Eye (tissue), 1 donor: ENCODE measurements around the gene NHSL1.

Experiments
- DNase-seq: peaks from one replicate; pipeline ENCODE4 v3.0.0-alpha.2; 2015

NHSL1 gene, protein sequence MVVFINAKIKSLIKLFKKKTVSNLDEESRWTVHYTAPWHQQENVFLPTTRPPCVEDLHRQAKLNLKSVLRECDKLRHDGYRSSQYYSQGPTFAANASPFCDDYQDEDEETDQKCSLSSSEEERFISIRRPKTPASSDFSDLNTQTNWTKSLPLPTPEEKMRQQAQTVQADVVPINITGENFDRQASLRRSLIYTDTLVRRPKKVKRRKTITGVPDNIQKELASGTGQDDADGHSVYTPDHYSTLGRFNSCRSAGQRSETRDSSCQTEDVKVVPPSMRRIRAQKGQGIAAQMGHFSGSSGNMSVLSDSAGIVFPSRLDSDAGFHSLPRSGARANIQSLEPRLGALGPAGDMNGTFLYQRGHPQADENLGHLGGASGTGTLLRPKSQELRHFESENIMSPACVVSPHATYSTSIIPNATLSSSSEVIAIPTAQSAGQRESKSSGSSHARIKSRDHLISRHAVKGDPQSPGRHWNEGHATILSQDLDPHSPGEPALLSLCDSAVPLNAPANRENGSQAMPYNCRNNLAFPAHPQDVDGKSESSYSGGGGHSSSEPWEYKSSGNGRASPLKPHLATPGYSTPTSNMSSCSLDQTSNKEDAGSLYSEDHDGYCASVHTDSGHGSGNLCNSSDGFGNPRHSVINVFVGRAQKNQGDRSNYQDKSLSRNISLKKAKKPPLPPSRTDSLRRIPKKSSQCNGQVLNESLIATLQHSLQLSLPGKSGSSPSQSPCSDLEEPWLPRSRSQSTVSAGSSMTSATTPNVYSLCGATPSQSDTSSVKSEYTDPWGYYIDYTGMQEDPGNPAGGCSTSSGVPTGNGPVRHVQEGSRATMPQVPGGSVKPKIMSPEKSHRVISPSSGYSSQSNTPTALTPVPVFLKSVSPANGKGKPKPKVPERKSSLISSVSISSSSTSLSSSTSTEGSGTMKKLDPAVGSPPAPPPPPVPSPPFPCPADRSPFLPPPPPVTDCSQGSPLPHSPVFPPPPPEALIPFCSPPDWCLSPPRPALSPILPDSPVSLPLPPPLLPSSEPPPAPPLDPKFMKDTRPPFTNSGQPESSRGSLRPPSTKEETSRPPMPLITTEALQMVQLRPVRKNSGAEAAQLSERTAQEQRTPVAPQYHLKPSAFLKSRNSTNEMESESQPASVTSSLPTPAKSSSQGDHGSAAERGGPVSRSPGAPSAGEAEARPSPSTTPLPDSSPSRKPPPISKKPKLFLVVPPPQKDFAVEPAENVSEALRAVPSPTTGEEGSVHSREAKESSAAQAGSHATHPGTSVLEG (N-terminal part only)

GRCh38 chr6:138499303-138500018 lies at the start of gene NHSL1:
NHSL1 (minus strand) TSS chr6:138499494; CDS start chr6:138499290, 204 bp downstream.
- peak; percentile 86 for DNase-seq

DNA sequence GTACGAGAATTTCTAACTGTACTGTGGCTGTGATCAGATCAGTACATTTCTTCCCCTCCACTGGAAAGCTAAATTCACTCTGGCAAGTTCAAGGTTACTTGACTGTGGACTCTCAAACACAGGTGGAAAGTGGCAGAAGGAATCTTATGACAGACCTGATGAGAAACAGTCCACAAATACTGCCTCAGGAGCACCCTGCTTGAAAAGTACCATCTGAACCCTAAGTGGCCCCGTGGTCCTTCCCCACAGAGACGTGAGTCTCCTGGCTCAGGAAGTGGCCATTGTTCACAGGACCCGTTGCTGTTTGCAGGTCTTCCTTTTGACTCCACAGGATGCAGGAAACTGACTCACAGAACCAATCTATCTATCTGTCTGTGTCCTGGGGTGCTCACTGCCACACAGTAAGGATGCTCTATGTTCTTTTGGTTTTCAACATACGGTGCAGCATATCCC lies 47.5 kb upstream of the NHSL1 start:
- no peak for DNase-seq

DNA sequence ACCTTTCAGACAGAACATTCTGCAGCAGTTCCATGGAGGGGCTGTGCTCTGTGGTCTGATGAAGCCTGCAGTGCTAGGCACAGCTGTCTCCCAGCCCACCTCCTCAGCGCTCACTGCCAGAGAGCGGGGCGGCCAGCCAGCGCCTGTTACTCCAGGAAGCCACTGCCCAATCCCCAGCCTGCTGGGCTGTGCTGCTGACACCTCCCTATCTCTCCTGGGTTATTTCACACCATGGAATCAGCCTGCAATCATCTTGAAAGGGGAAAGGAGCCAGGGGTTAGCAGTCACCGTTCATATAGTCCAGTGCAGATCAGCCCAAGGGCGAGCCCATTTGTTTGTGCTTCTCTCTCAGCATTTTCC lies 46.3 kb upstream of the NHSL1 start:
- peak; percentile 72 for DNase-seq

DNA sequence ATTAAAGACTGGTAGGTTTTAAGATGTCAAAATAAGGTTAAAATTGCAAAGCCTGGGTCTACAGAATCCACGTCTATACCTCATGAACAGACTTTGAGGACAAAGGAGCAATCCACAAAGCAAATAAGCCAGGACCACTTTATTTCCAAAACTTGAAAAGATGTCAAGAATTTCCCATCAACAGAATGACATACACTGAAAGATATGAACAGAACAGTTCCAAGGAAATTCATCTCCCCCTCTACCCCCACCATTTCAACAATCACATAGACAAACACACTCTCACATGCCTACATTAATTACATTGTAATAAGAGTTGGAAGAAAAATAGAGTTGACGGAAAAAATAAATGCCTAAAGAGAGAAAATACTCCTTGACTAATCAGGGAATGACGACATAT lies 45.2 kb upstream of the NHSL1 start:
- no peak for DNase-seq

- no peak for DNase-seq
Observed at GRCh38 chr6:138543657-138544056, 44.4 kb upstream of the NHSL1 start.

DNA sequence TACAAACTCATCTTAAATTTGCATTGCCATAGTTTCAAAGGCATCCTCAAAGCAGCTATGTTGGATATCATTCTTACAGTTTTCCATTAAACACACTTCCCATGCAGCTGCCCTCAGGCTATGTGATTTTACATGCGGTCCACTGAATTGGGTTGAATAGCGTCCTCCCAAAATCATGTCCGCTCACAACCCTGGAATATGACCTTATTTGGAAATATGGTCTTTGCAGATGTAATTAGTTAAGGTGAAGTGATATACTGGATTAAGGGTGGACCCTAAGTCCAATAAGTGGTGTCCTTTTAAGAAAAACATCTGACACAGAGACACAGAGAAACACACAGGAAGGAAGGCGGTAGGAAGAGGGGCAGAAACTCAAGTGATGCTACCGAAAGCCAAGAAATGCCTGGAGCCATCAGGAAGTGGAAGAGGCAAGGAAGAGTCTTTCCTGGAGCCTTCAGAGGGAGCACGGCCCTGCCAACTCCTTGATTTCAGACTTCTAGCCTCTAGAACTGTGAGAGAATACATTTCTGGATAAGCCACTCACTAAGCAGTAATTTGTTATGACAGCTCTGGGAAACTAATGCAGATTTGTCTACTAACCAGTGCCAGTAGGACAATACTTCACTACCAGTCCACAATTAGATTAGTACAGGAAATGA lies 42.7 kb upstream of the NHSL1 start:
- DNase-seq: peak; percentile 72

DNA sequence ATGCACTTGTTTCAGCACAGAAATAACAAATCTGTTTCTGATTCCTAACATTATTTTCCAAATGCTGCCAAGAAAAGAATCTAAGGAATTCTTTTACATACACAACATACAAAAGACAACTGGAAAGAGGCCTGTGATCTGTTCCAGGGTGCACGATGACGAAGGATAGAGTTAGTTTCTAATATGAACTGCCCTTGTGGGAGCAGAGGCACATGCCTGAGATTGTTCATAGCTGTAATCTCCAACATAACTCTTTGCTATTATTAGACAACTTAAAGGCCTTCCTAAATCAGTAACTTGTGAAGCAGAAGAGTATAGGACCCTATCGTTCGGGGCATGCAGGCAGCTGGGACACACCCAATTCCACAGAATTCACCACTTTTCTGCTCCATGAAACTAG lies 41.2 kb upstream of the NHSL1 start:
- DNase-seq: peak; percentile 58

- no peak for DNase-seq
Observed at GRCh38 chr6:138539876-138540275, 40.6 kb upstream of the NHSL1 start.

DNA sequence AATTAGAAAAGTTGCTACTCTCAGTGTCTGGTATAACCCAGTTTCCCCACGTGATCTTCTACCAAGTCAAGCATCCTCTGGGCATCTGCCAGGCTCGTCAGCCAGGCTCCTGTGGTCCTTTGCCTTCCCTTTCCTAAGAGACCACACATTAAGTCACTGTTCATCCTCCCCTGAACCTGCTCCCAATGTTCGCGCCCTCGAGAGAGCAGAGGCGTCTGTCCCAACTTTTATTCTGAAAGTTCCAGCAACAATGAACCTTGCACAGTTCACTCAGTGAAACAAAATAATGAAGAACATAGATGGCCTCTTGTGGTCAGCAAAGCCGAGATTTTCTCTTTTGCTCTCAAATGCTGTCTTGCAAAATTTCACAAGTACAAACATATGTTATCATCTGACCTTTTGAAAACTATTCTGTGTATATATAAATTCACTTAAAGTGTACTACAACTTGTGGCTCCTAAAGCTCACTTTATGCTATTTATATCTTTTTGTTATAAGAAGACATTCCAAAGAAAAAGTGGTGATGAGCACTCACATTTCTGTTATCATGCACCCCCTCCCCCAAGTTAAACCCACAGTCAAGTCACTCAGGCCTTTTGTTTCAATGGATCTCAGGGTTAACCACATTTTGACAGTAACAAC lies 39.2 kb upstream of the NHSL1 start:
- DNase-seq: no peak

DNA sequence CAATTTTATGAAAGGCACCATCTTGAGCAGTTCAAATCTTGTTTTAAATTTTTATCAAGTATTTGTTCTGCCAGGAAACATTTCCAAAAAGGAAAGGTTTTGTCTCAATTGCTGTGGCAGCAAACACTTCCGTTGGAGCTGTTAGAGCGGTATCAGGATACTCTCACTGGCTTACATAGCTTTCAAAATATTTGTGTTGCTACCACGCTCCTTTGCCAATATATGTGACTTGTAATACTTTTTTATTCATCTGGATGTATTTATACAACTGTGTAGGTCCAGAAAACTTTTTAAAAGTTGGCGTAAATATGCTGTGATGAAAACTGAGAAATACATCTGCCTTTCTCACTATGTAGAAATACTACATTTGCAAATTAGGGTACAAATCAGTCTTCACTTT lies 37.8 kb upstream of the NHSL1 start:
- peak; percentile 63 for DNase-seq

GRCh38 chr6:138535728-138536455 lies 36.6 kb upstream of the NHSL1 start:
- no peak for DNase-seq

DNA sequence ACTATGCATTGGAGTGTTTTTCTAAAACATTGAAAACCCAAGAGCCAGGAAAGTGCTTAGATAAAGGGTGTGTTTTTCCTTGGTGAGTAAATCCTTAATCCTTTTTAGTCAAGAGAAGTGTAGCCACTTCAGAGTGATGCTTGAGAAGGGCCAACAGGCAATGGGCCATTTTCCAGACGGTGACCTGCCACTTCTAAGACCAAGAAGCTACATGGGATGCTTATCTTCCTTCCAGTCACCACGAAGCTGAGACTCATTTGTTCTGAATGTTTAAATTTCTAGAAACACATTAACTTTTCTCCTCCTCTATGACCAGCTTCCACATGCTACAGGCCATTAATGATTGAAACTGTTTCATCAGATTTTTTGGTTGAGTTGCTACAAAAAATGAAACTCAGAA lies 34.4 kb upstream of the NHSL1 start:
- DNase-seq: no peak

DNA sequence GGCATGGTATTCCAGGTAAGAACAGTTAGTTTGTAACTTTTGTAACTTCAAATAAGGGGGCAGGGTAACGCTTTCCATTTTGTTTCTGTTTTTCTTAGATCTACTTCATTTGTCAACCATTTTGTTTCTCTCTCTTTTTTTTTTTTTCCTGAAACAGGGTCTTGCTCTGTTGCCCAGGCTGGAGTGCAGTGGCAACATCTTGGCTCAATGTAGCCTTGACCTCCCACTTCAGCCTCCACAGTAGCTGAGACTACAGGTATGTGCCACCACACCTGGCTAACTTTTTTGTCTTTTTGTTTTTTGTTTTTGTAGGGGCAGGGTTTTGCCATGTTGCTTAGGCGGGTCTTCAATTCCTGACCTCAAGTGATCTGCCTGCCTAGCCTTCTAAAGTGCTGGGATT lies 32.1 kb upstream of the NHSL1 start:
- no peak for DNase-seq

GRCh38 chr6:138529478-138529877 lies 30.2 kb upstream of the NHSL1 start:
- no peak for DNase-seq

DNA sequence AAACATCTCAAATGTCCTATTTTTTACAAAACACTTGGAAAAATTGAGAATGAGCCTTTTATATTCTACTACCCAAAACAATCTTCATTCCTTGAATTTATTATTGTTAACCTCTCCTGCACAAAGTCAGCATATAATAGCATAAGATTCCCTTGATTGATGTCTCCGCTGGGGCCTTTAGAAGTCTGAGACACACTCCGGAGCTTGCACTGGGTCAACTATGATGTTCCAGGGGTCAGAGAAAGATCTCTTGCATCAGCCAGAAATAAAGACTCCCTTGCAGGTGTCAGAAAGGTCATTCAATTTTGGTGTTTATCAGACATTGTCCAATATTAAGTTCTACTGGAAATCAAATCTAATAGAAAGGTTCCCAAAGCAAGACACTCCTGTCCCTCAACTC lies 29.7 kb upstream of the NHSL1 start:
- DNase-seq: no peak

GRCh38 chr6:138528137-138528536 lies 28.8 kb upstream of the NHSL1 start:
- peak; percentile 49 for DNase-seq

GRCh38 chr6:138527411-138528088 lies 28.3 kb upstream of the NHSL1 start:
- peak; percentile 58 for DNase-seq

- peak; percentile 79 for DNase-seq
Observed at GRCh38 chr6:138526822-138527235, 27.5 kb upstream of the NHSL1 start.

DNA sequence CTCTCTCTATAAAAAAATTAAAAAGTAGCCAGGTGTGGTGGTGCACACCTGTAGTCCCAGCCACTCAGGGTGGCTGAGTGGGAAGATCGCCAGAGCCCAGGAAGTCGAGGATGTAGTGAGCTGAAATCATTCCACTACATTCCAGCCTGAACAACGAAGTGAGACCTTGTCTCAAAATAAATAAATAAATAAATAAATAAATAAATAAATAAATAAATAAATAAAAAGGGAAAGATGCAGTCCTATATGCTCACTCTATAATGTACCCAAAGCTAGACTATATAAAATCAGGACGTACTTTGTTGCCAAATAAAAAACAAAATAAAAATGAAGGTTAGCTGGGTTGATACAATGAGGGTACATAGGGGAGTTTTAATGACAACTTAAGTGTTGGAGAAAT lies 26.1 kb upstream of the NHSL1 start:
- DNase-seq: no peak

DNA sequence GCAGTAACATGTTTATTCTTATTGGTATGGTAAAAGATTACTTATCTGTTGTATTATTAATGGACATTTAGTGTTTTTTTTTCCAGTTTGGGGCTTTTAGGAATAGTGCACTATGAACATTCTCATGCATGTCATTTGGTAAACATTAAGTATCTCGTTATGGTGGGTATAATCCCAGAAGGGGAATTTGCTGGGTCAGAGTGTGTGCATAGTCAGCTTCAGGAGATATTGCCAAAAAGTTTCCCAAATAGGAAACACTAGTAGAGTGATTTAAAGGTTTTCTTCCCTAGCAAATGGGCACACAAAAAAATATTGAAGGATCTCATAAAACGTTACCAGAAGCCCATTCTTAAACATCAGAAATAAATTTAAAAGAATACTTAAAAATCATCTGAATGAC lies 25.2 kb upstream of the NHSL1 start:
- DNase-seq: no peak
